GM21529 (cell line): ENCODE measurements around the gene FHL5.
A peak's percentile ranks its signal among the peaks of the same experiment; 100 is the strongest.
"Not testable (repeated sequence)": the region's sequence is repeated elsewhere in the genome, so short reads cannot be mapped to it uniquely, and the experiment has no call there.

Experiments used
- ATAC-seq: cut with Tn5 transposase; IDR thresholded peaks from one replicate; pipeline ENCODE4 v1.9.1; 2021; ENCODE audit not compliant: unreplicated experiment

The FHL5 gene

GRCh38 chr6:96562886-96563285 is at the start of gene FHL5:
TSS of gene FHL5 (plus strand) at chr6:96563128. CDS start at chr6:96603614, 40,486 bp downstream.
- no peak for ATAC-seq

GRCh38 chr6:96520171-96521115 is 42.5 kb upstream of the FHL5 start:
- no peak for ATAC-seq

DNA sequence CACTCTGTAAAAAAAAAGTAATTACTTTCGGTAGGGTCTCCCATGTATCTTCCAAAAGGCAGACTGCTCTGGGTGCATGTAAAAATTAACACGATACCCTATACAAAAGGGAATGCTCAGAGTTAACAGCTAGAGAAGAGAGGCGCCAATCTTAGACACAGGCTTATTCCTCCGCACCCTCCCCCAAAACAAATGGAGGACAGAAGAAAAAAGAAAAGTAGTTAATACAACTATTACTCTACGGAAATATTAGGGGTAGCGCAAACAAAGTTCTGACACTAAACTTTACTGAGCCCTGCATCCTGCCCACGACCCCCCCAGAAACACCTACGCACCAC is 41.7 kb upstream of the FHL5 start:
- peak; percentile 15 for ATAC-seq

DNA sequence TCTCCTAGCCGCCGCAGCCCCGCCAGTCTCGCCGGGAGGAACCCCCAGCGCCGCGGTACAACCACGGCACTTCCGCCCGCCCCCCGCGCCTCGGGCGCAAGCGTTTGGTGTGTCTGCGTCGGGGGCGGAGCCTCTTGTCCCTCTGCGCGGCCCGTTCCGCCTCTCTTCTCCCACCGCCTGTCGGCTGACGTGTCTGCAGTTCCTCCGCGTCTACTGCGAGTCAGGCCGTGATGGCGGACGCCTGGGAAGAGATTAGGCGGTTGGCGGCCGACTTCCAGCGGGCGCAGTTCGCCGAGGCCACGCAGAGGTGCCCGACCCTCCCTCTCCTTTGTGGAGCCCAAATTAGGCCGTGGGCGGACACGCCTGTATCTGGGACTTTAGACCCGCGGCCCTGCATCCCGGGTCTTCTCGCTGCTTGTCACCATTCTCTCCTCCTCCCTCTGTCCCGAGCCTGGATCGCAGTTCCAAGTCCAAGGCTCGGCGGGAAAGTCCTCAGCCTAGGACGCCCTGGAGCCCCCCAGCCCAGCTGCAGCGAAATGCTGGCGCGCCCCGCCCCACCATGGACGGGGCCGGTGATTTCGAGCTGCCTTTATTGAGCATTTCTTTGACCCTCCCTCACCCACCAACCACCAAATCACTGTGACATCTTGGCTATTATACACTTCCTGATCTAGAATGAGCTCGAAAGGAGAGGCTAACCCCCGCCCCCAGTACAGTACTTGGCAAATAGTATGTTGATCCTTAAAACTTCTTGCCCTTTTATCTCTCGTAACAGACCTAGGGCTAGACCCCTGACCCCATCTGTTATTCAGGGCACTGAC is 41.1 kb upstream of the FHL5 start, which contains the start of gene UFL1:
UFL1 (plus strand) TSS at position 163 of the 821 bp plus-strand sequence; CDS start at position 231, 68 bp downstream.
- peak; percentile 97 for ATAC-seq

DNA sequence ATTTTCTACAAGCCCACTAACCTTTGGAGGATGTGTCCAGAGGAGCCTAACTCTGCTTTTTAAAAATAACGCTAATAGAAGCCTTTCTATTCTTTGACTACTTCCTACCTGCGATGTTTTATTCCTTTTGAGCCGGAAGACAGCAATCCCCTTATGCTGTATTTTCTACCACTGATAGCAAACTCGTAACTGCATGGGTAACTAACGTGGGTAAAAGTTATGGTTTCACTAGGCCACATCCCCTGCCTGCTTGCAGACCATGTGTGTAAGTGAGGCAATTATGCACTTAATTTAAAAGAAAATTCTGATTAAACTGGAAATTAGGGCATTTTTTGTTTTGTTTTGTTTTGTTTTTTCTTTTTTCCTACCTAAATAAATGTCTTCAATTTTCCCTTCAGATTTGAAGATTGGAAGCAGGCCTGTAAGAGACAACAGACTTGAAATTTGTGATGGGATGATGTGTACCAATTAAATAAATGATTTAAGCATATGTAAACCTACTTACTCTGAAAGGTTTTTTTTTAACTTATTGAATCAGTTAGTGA is 40.4 kb upstream of the FHL5 start:
- ATAC-seq = peak; percentile 30

GRCh38 chr6:96528193-96528592 is 34.7 kb upstream of the FHL5 start:
- ATAC-seq = no peak

- ATAC-seq = no peak
These were observed 30.5 kb upstream of the FHL5 start for GRCh38 chr6:96532399-96532798.

DNA sequence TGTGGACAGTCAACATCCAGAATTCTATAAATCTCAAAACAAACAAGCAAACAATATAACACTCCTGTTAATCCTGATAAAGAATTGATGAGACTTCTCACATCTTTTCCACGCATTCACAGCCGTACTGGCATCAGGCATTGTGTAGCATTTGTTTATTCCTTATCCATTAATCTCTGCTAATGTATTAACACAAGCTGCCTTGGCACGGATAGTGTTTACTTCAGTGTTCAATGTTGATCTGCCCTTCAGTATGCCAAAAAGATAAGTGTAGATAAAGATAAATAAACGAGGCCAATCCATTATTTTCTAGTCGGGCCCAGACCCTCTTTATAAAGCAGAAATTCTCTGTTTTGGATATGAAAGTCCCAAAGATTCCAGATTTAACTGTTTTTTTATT is 25.2 kb upstream of the FHL5 start:
- no peak for ATAC-seq

GRCh38 chr6:96542702-96543101 is 20.2 kb upstream of the FHL5 start:
- no peak for ATAC-seq

DNA sequence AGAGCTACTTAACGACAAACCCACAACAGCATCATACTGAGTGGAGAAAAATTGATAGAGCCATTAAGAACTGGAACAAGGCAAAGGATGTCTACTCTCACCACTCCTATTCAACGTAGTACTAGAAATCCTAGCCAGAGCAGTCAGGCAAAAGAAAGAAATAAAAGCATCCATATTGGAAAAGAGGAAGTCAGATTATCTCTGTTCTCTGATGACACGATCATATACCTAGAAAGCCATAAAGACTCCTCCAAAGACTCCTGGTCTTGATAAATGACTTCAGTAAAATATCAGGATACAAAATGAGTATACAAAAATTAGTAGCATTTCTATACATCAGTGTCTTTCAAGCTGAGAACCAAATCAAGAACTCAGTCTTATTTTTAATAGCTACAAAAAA is 17.0 kb upstream of the FHL5 start:
- ATAC-seq = no peak

GRCh38 chr6:96547654-96548053 is 15.3 kb upstream of the FHL5 start:
- no peak for ATAC-seq

- ATAC-seq = no peak
These were observed 8.4 kb upstream of the FHL5 start for GRCh38 chr6:96554558-96554957.

GRCh38 chr6:96559740-96560139 is 3.2 kb upstream of the FHL5 start:
- not testable (repeated sequence) for ATAC-seq

DNA sequence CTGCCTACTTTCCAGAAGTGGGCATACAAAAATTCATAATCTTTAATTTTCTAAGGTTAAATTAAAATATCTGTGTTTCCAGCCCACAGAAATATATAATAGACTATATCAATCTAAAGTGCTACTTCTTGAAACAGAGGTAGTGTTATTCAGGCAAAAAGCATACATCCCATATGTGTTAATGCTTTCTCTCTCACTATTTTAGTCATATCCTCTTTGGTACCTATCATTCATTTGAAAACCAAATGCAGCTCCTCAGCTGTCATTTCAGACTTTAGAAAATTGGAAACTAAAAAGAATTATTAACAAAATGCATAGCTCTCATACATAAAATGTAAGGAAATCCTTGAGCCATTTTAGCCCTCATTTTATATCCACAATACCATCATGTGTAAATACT is 925 bp downstream of the FHL5 start:
- no peak for ATAC-seq

GRCh38 chr6:96570053-96570452 is 7.1 kb downstream of the FHL5 start:
- no peak for ATAC-seq

DNA sequence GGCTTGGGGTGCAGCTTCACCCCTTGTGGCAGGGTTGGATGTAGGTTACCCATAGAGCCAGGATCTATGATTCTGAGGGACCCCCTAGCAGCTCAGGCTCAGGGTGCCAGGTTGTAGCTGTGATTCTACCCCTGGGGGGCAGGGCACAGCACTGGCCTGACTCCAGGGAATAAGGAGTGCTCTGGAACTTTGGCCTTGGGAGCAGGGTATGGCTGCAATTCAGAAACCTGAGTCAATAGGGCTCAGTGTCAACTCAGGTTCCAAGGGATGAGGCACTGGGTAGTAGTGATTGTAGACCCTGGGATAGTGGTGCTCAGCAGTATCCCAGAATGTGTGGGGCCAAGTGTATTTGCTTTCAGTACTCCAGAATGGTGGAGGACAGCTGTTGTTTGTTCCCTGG is 8.6 kb downstream of the FHL5 start:
- ATAC-seq = no peak

GRCh38 chr6:96575359-96575758 is 12.4 kb downstream of the FHL5 start:
- ATAC-seq = no peak

- no peak for ATAC-seq
These were observed 13.3 kb downstream of the FHL5 start for GRCh38 chr6:96576221-96576620.

- no peak for ATAC-seq
These were observed 19.1 kb downstream of the FHL5 start for GRCh38 chr6:96582021-96582420.

- no peak for ATAC-seq
These were observed 19.5 kb downstream of the FHL5 start for GRCh38 chr6:96582436-96582835.

DNA sequence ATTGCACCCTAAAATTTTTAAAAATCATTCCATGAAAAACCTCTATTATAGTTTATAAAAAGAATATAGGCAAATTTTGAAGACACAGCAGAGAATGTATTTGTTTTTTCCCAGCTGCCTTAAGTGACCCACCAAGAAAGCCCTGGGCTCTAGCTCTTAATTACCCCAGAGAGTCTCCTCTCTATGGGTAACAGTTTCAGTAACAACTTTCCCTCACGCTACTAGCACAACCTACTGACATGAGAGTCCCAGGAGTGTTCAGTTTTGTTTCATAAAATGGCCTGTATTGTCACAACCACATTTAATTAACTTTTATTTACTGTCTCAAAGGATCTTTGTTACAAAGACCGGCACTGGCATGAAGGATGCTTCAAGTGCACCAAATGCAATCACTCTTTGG is 41.5 kb downstream of the FHL5 start:
- ATAC-seq = no peak

DNA sequence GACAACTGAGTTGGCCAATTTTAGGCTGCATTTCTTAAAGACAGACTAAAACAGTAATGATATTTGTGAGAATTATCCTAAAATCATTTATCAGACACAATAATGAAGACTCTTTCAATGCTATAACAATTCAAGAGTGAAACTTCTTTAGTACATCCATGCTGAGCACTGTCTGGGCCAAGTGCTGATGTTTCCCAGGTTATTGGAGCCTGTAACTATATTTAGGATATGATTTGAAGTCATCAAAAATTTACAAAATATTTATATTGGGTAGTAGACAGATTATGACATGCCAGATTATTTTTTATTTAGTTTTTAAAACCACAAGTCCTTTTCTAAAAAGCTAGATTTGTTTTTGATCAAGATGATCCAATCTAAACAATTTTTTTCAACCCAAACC is 45.1 kb downstream of the FHL5 start:
- no peak for ATAC-seq
